Psoas muscle (tissue), 8 donors: ENCODE results near the gene ANXA3. TPM values are rescaled to one million over a fixed set of nuclear protein-coding genes. Genes with fewer than 3 reads are reported as not detected.
A peak's percentile ranks its signal among the peaks of the same experiment; 100 is the strongest.

ENCODE experiments used
- ATAC-seq, 4 donors: fragments of 200-7000 bp; cut with Tn5 transposase; one replicate each; pipeline ENCODE4 v1.9.1; 2020; ENCODE audit warnings: moderate library complexity in 3 of 4, mild to moderate bottlenecking in 2 of 4
- DNase-seq, 2 donors: peaks; one replicate each; pipeline ENCODE4 v3.0.0-alpha.2; 2020
- H3K27ac ChIP-seq: fragments of 200-600 bp; one replicate; pipeline ENCODE4 v1.8.0; 2022
- H3K27me3 ChIP-seq, 3 donors: fragments of 200-600 bp in 1 of 3; one replicate each; pipeline versions ENCODE4 v1.6.1 to v1.8.0; 2013 to 2022; ENCODE audit warnings: low read length in 2 of 3, mild to moderate bottlenecking in 2 of 3, moderate library complexity in 1 of 3; ENCODE audit not compliant: insufficient read depth in 3 of 3
- H3K36me3 ChIP-seq, 2 donors: fragments of 200-600 bp in 1 of 2; one replicate each; pipeline versions ENCODE4 v1.6.1 to v1.8.0; 2013 to 2022; ENCODE audit warnings: low read depth in 1 of 2, mild to moderate bottlenecking in 1 of 2, moderate library complexity in 1 of 2; ENCODE audit not compliant: insufficient read depth in 1 of 2
- H3K4me1 ChIP-seq: fragments of 200-600 bp; one replicate; pipeline ENCODE4 v1.8.0; 2022
- H3K4me3 ChIP-seq: fragments of 200-600 bp; one replicate; pipeline ENCODE4 v1.8.0; 2022; ENCODE audit warnings: mild to moderate bottlenecking
- H3K9me3 ChIP-seq: fragments of 200-600 bp; one replicate; pipeline ENCODE4 v1.8.0; 2022
- CTCF ChIP-seq: fragments of 200-600 bp; IDR thresholded peaks from one replicate; pipeline ENCODE4 v1.8.0; 2022; ENCODE audit warnings: antibody characterized with exemption
- WGBS, 3 donors: extraction: QIAGEN DNeasy Blood & Tissue Kit; methylation state at CpG; one replicate each; pipeline versions ENCODE4 v1.1.6 to v1.1.7; 2013; 5-methylcytosine and 5-hydroxymethylcytosine counted together
- intact Hi-C, 2 donors: fragments of 100-400 bp; cut with DNase I; formaldehyde crosslinking; loops; one replicate each; pipeline versions ENCODE4 v1.11.0 to v1.14.2; 2022
- polyA plus RNA-seq, 3 donors: library from polyadenylated mRNA; stranded (reverse); fragments of 200-250 nt; gene quantifications; one replicate each; pipeline ENCODE4 v1.2.3, GENCODE V29; 2013
- total RNA-seq, 4 donors: library from RNA; stranded (reverse); fragmentation: NEBNext Ultra II Directional in 2 of 4; extraction: Animal tissue kit (Norgen Biotek cat#: 25700) in 2 of 4; gene quantifications; one replicate each; pipeline versions ENCODE4 v1.2.1 to v1.2.4, GENCODE V29; 2021 to 2023
- donor health status: healthy with polysubstance abuse.
- donor health status: DM: no; HTN: no; CAD: no; lungs with moderate emphysema.
- donor health status: Bipolar disorder and iron deficiency.
- donor health status: healthy.
- donor health status: DM: yes; HTN: yes; CAD: no.
- donor health status: DM: no; HTN: no; CAD: no.
- donor health status: DM: no; HTN: no; CAD: no.
- donor health status: DM: yes; HTN: yes; CAD: no.

ANXA3 gene
- total and polyA plus RNA-seq, 7 donors: 11.8 to 27.6 (median 18.1) TPM

- intact Hi-C loops: no loop called here
- H3K4me1 ChIP-seq: peaks cover 2% of the 10 kb centered on the region
- H3K27ac ChIP-seq: no peak overlapping the region
- 41 to 64% (median 49%) methylated on average over 7 of the region's 7 CpGs for WGBS, 3 donors
- ATAC-seq (no peak), DNase-seq (no peak)
- no peak overlapping the region for H3K4me3 ChIP-seq
- H3K9me3 ChIP-seq: no peaks in the 10 kb centered on the region
- TF ChIP-seq CTCF: no peak
- H3K27me3 ChIP-seq: peaks cover 0 to 3% (median 0%) of the 10 kb centered on the region in 3 donors
- peaks cover 0 to 3% of the 10 kb centered on the region in 2 donors for H3K36me3 ChIP-seq
Measured at GRCh38 chr4:78601013-78601412, 49.4 kb downstream of the ANXA3 start.

- Histone ChIP-seq H3K9me3 (no peaks in the 10 kb centered on the region), H3K36me3 (no peaks in the 10 kb centered on the region), H3K27ac (no peak overlapping the region), H3K4me3 (no peak overlapping the region), H3K27me3 (peaks cover 0 to 3% (median 0%) of the 10 kb centered on the region in 3 donors), H3K4me1 (peaks cover 2% of the 10 kb centered on the region)
- 62 to 77% (median 63%) methylated on average over 3 of the region's 3 CpGs for WGBS, 3 donors
- TF ChIP-seq CTCF: no peak
- DNase-seq: no peak
- intact Hi-C loops: no loop called here
- ATAC-seq: peak in 2 of 4 donors; percentile 27 to 42
Measured at GRCh38 chr4:78602334-78602733, 50.8 kb downstream of the ANXA3 start.

GRCh38 chr4:78603384-78603783, 51.8 kb downstream of the ANXA3 start:
- peaks cover 0 to 3% (median 0%) of the 10 kb centered on the region in 3 donors for H3K27me3 ChIP-seq
- ATAC-seq (no peak), DNase-seq (no peak)
- peaks cover 2% of the 10 kb centered on the region for H3K4me1 ChIP-seq
- intact Hi-C loops: no loop called here
- no peak overlapping the region for H3K27ac ChIP-seq
- WGBS, 3 donors: 87 to 93% (median 89%) methylated on average over 3 of the region's 3 CpGs
- H3K36me3 ChIP-seq: no peaks in the 10 kb centered on the region
- TF ChIP-seq CTCF: no peak
- no peaks in the 10 kb centered on the region for H3K9me3 ChIP-seq
- H3K4me3 ChIP-seq: no peak overlapping the region

- no peak for TF ChIP-seq CTCF
- intact Hi-C loops: no loop called here
Measured at GRCh38 chr4:78604988-78605387, 53.4 kb downstream of the ANXA3 start.

GRCh38 chr4:78606035-78606434, 54.5 kb downstream of the ANXA3 start:
- ATAC-seq (no peak), DNase-seq (no peak)
- peaks cover 0 to 3% (median 0%) of the 10 kb centered on the region in 3 donors for H3K27me3 ChIP-seq
- H3K4me3 ChIP-seq: no peak overlapping the region
- no peaks in the 10 kb centered on the region for H3K9me3 ChIP-seq
- H3K4me1 ChIP-seq: peaks cover 2% of the 10 kb centered on the region
- no peaks in the 10 kb centered on the region for H3K36me3 ChIP-seq
- no peak for TF ChIP-seq CTCF
- intact Hi-C loops: no loop called here
- 95 to 98% (median 96%) methylated on average over 3 of the region's 3 CpGs for WGBS, 3 donors
- H3K27ac ChIP-seq: no peak overlapping the region

More at GRCh38 chr4:78604988-78605387, 53.4 kb downstream of the ANXA3 start:
- Histone ChIP-seq H3K27ac (no peak overlapping the region), H3K4me3 (no peak overlapping the region), H3K4me1 (peaks cover 2% of the 10 kb centered on the region), H3K36me3 (no peaks in the 10 kb centered on the region), H3K9me3 (no peaks in the 10 kb centered on the region), H3K27me3 (peaks cover 0 to 3% (median 0%) of the 10 kb centered on the region in 3 donors)
- ATAC-seq (no peak), DNase-seq (no peak)
- 88 to 91% (median 90%) methylated on average over 2 of the region's 2 CpGs for WGBS, 3 donors
